ENCODE data around the gene EML1. TPM values are rescaled to one million over a fixed set of nuclear protein-coding genes. Genes with fewer than 3 reads are reported as not detected.
A peak's percentile ranks its signal among the peaks of the same experiment; 100 is the strongest.
"Not testable (repeated sequence)": the region's sequence is repeated elsewhere in the genome, so short reads cannot be mapped to it uniquely, and the experiment has no call there.

The EML1 gene
- total RNA-seq, 1 experiment from 2014 or later = 9.5 TPM

DNA sequence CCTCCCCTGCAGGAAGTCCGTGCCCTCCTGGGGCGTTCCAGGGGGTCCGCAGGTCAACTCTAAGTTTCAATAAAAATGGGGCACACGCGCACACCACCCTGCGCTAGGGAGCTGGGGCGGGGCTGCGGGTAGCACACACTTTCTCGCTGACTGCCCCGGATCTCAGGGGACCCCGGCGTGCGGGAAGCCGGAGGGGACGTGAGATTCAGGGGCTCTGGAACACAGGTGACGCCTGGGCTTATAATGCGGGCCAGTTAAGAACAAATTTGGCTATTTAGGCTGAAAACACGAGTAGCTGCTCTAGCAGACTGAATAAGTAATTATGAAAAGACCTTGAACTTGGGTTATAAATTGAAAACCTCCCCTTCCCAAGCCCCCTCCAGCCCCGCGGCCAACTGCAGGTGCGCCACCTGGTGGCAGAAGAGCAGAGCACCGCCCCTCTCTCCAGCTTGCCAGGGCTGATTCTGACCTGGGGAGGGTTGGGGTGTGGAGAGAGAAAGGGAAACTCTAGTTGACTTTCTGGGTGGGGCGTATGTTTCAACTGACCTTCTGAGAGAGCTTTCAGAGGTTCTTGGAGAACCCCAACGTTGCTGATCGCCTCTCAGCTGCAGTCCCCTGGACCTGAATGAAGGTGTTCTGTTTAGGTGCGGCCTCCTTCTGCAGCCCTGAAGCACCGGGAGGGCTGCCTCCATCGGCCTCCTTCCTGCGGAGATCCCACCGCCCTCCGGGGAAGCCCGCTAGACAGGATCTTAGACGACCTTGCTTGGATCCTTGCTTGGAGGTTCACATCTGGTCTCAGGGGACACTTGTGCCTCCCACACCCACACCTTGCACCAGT, 153.7 kb downstream of the EML1 start:
- Mint-ChIP-seq H3K9me3 (ENCODE audit: unreplicated experiment) (no peaks in the 10 kb centered on the region), H3K36me3 (ENCODE audit: insufficient read depth, unreplicated experiment) (no peaks in the 10 kb centered on the region), H3K4me3 (ENCODE audit: unreplicated experiment) (no peak overlapping the region), H3K4me1 (ENCODE audit: insufficient read depth, unreplicated experiment) (peaks cover 6% of the 10 kb centered on the region), H3K27me3 (ENCODE audit: insufficient read depth, unreplicated experiment) (no peaks in the 10 kb centered on the region), H3K27ac (ENCODE audit: low read depth, unreplicated experiment) (no peak overlapping the region)
- intact Hi-C loops (cut with micrococcal nuclease) = no loop called here
- TF ChIP-seq, protein P1, sequence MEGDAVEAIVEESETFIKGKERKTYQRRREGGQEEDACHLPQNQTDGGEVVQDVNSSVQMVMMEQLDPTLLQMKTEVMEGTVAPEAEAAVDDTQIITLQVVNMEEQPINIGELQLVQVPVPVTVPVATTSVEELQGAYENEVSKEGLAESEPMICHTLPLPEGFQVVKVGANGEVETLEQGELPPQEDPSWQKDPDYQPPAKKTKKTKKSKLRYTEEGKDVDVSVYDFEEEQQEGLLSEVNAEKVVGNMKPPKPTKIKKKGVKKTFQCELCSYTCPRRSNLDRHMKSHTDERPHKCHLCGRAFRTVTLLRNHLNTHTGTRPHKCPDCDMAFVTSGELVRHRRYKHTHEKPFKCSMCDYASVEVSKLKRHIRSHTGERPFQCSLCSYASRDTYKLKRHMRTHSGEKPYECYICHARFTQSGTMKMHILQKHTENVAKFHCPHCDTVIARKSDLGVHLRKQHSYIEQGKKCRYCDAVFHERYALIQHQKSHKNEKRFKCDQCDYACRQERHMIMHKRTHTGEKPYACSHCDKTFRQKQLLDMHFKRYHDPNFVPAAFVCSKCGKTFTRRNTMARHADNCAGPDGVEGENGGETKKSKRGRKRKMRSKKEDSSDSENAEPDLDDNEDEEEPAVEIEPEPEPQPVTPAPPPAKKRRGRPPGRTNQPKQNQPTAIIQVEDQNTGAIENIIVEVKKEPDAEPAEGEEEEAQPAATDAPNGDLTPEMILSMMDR (IDR thresholded peaks at IDR 0.05; ENCODE audit: unreplicated experiment) = peak; percentile 82
- CTCF ChIA-PET = interaction anchor here (0.5 to 1.5 kb wide), 7 partner anchors 8 to 185 kb away, joined by 3 to 6 read pairs (median 4); no protein-coding TSS in a partner anchor
- BruUV-seq (replicated peaks) = no TSS peak
- peak; percentile 43 for DNase-seq (ENCODE audit: unreplicated experiment)
- POLR2A ChIA-PET = interaction anchor here (0.7 kb wide), 1 partner anchor 35 kb away, joined by 3 read pairs; no protein-coding TSS in a partner anchor

DNA sequence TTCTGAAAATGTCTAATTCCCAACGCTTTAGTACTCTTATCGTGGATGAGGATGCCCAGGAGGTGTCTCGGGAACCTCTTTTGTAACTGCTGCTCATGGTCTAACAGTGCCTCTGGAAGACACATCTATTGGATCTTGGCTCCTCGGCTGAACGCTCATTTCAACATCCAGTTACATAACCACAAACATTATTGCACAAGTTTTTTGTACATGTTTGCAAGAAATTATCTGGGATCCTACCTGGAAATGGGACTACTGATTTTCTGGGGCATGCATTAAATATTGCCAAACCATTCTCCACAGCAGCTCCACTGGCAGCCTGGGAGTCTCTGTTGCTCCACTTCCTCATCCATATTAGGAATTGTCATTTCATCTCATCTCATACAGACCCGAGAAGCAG, 154.5 kb downstream of the EML1 start:
- peaks cover 6% of the 10 kb centered on the region for H3K4me1 Mint-ChIP-seq (ENCODE audit: insufficient read depth, unreplicated experiment)
- intact Hi-C loops (cut with micrococcal nuclease) = no loop called here
- peak; percentile 85 for DNase-seq (ENCODE audit: unreplicated experiment)
- no TSS peak for BruUV-seq (replicated peaks)
- ChIA-PET POLR2A (no interaction called here), CTCF (interaction anchor here (0.5 to 1.5 kb wide), 6 partner anchors 13 to 391 kb away, joined by 3 to 6 read pairs (median 4); no protein-coding TSS in a partner anchor)
- H3K27me3 Mint-ChIP-seq (ENCODE audit: insufficient read depth, unreplicated experiment) = peaks cover under 1% of the 10 kb centered on the region
- H3K9me3 Mint-ChIP-seq (ENCODE audit: unreplicated experiment) = peaks cover under 1% of the 10 kb centered on the region
- no peak overlapping the region for H3K27ac Mint-ChIP-seq (ENCODE audit: low read depth, unreplicated experiment)
- no peaks in the 10 kb centered on the region for H3K36me3 Mint-ChIP-seq (ENCODE audit: insufficient read depth, unreplicated experiment)
- no peak overlapping the region for H3K4me3 Mint-ChIP-seq (ENCODE audit: unreplicated experiment)
- TF ChIP-seq, protein P1 (IDR thresholded peaks at IDR 0.05; ENCODE audit: unreplicated experiment) = no peak

DNA sequence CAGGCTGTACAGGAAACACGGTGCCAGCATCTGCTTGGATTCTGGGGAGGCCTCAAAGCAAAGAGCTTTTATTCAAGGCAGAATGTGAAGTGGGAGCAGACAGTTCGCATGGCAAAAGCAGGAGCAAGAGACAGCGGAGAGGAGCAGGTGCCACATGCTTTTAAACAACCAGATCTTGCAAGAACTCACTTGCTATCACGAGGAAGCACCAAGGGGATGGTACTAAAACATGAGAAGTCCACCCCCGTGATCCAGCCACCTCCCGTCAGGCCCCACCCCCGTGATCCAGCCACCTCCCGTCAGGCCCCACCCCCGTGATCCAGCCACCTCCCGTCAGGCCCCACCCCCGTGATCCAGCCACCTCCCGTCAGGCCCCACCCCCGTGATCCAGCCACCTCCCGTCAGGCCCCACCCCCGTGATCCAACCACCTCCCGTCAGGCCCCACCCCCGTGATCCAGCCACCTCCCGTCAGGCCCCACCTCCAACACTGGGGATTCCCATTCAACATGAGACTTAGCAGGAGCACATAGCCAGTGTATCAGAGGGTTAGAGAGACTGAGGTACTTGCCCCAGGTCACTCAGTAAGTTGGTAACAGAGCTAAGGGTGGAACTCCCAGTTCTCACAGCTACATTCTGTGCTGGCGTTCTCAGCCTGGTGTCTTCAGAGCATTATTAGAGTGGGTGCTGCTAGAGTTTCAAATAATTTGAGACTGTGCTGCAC, 156.0 kb downstream of the EML1 start:
- intact Hi-C loops (cut with micrococcal nuclease); BruUV-seq (replicated peaks); H3K4me3 Mint-ChIP-seq (ENCODE audit: unreplicated experiment); H3K27ac Mint-ChIP-seq (ENCODE audit: low read depth, unreplicated experiment); H3K36me3 Mint-ChIP-seq (ENCODE audit: insufficient read depth, unreplicated experiment); H3K4me1 Mint-ChIP-seq (ENCODE audit: insufficient read depth, unreplicated experiment); H3K9me3 Mint-ChIP-seq (ENCODE audit: unreplicated experiment); POLR2A ChIA-PET: not testable (repeated sequence)
- peaks cover 16% of the 10 kb centered on the region for H3K27me3 Mint-ChIP-seq (ENCODE audit: insufficient read depth, unreplicated experiment)
- peak; percentile 72 for DNase-seq (ENCODE audit: unreplicated experiment)
- CTCF ChIA-PET = interaction anchor here (0.6 kb wide), 1 partner anchor 293 kb away, joined by 3 read pairs; no protein-coding TSS in a partner anchor

DNA sequence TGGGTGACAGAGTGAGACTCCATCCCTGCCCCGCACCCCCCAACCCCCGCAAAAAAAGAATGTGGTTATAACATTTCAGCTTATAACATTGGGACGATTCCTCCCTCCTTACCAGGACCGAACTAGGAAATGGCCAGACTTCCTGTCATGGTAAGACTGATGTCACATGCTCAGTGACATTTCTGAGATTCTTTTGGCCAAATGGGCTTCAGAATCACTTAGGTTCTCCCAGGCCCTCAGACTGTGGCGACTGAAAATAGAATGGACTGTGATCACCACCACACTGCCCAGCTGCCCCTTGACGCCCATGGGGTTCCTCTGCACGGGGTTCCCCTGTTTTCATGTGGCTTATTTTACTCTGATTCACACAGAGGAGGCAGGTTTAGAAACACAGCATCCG, 157.0 kb downstream of the EML1 start:
- Mint-ChIP-seq H3K36me3 (ENCODE audit: insufficient read depth, unreplicated experiment) (peaks cover 6% of the 10 kb centered on the region), H3K4me1 (ENCODE audit: insufficient read depth, unreplicated experiment) (peaks cover 6% of the 10 kb centered on the region), H3K27ac (ENCODE audit: low read depth, unreplicated experiment) (no peak overlapping the region), H3K27me3 (ENCODE audit: insufficient read depth, unreplicated experiment) (peaks cover 19% of the 10 kb centered on the region), H3K9me3 (ENCODE audit: unreplicated experiment) (peaks cover 7% of the 10 kb centered on the region), H3K4me3 (ENCODE audit: unreplicated experiment) (no peak overlapping the region)
- TF ChIP-seq, protein P1 (IDR thresholded peaks at IDR 0.05; ENCODE audit: unreplicated experiment) = no peak
- no TSS peak for BruUV-seq (replicated peaks)
- DNase-seq (ENCODE audit: unreplicated experiment) = no peak
- ChIA-PET POLR2A (interaction anchor here (0.5 kb wide), 1 partner anchor 58 kb away, joined by 3 read pairs; no protein-coding TSS in a partner anchor), CTCF (no interaction called here)
- intact Hi-C loops (cut with micrococcal nuclease) = no loop called here

All from MCF 10A (cell line).